SK-N-SH treated with all-trans-retinoic acid at 6 μM for 48 hours (cell line): ENCODE data around the gene DAGLA.

ENCODE experiments used
- ATAC-seq: fragments of 200-7000 bp; cut with Tn5 transposase; 3 replicates; pipeline ENCODE4 v1.9.1; 2020; ENCODE audit warnings: mild to moderate bottlenecking, moderate library complexity
- CREB5 ChIP-seq: fragments of 250-450 bp; sonication (Bioruptor Pico); IDR thresholded peaks from 2 replicates; pipeline ENCODE4 v1.5.1; 2020; ENCODE audit warnings: low read depth, mild to moderate bottlenecking, moderate library complexity
- CSDC2 ChIP-seq: fragments of 250-450 bp; sonication (Bioruptor Pico); IDR thresholded peaks from 2 replicates; pipeline ENCODE4 v1.5.0; 2020; ENCODE audit warnings: mild to moderate bottlenecking, moderate library complexity
- CSRNP3 ChIP-seq: fragments of 250-450 bp; sonication (Bioruptor Pico); IDR thresholded peaks from 2 replicates; pipeline ENCODE4 v1.5.1; 2021; ENCODE audit warnings: mild to moderate bottlenecking, moderate library complexity
- ESRRG ChIP-seq: fragments of 250-450 bp; sonication (Bioruptor Pico); IDR thresholded peaks from 2 replicates; pipeline ENCODE4 v1.6.1; 2021; ENCODE audit warnings: mild to moderate bottlenecking
- GLIS3 ChIP-seq: fragments of 250-450 bp; sonication (Bioruptor Pico); IDR thresholded peaks from 2 replicates; pipeline ENCODE4 v1.5.0; 2020; ENCODE audit warnings: mild to moderate bottlenecking, moderate library complexity
- ISL1 ChIP-seq: fragments of 250-450 bp; sonication (Bioruptor Pico); IDR thresholded peaks from 2 replicates; pipeline ENCODE4 v2.1.2; 2022; ENCODE audit warnings: mild to moderate bottlenecking, moderate library complexity
- PATZ1 ChIP-seq: fragments of 250-450 bp; sonication (Bioruptor Pico); IDR thresholded peaks from 2 replicates; pipeline ENCODE4 v1.8.0; 2020; ENCODE audit warnings: mild to moderate bottlenecking, moderate library complexity, borderline replicate concordance
- POU6F1 ChIP-seq: fragments of 250-450 bp; sonication (Bioruptor Pico); IDR thresholded peaks from 2 replicates; pipeline ENCODE4 v1.8.0; 2021; ENCODE audit warnings: low read depth, mild to moderate bottlenecking, moderate library complexity, borderline replicate concordance
- RARB ChIP-seq: fragments of 250-450 bp; sonication (Bioruptor Pico); IDR thresholded peaks from 2 replicates; pipeline ENCODE4 v1.8.0; 2021; ENCODE audit warnings: mild to moderate bottlenecking, moderate library complexity
- SNAI2 ChIP-seq: fragments of 250-450 bp; sonication (Bioruptor Pico); IDR thresholded peaks from 2 replicates; pipeline ENCODE4 v1.5.0; 2020; ENCODE audit warnings: mild to moderate bottlenecking, moderate library complexity
- TCF4 ChIP-seq: fragments of 250-450 bp; sonication (Bioruptor Pico); IDR thresholded peaks from 2 replicates; pipeline ENCODE4 v1.8.0; 2021; ENCODE audit warnings: mild to moderate bottlenecking, moderate library complexity, borderline replicate concordance
- TOX ChIP-seq: fragments of 250-450 bp; sonication (Bioruptor Pico); IDR thresholded peaks from 2 replicates; pipeline ENCODE4 v1.8.0; 2021; ENCODE audit warnings: mild to moderate bottlenecking, moderate library complexity, borderline replicate concordance
- TSHZ2 ChIP-seq: fragments of 250-450 bp; sonication (Bioruptor Pico); IDR thresholded peaks from 2 replicates; pipeline ENCODE4 v1.5.0; 2020; ENCODE audit warnings: mild to moderate bottlenecking, moderate library complexity
- ZC3H10 ChIP-seq: fragments of 250-450 bp; sonication (Bioruptor Pico); IDR thresholded peaks from 2 replicates; pipeline ENCODE4 v1.5.1; 2021; ENCODE audit warnings: mild to moderate bottlenecking, moderate library complexity
- ZFP3 ChIP-seq: fragments of 250-450 bp; sonication (Bioruptor Pico); IDR thresholded peaks from 2 replicates; pipeline ENCODE4 v1.5.0; 2020; ENCODE audit warnings: mild to moderate bottlenecking, moderate library complexity
- ZFP30 ChIP-seq: fragments of 450-650 bp; formaldehyde crosslinking; IDR thresholded peaks from 2 replicates; pipeline ENCODE4 v1.5.0; 2022; ENCODE audit warnings: mild to moderate bottlenecking, moderate library complexity
- ZNF565 ChIP-seq: fragments of 450-650 bp; formaldehyde crosslinking; conservative IDR thresholded peaks from 2 replicates; pipeline ENCODE4 v1.5.0; 2020; ENCODE audit warnings: low read depth, mild to moderate bottlenecking, moderate library complexity
- ZNF8 ChIP-seq: fragments of 450-650 bp; formaldehyde crosslinking; IDR thresholded peaks from 2 replicates; pipeline ENCODE4 v1.5.0; 2020; ENCODE audit warnings: mild to moderate bottlenecking, moderate library complexity

DAGLA gene

GRCh38 chr11:61680622-61681221, 531 bp downstream of the DAGLA start:
- no peak for ATAC-seq
- TF ChIP-seq PATZ1 (no peak), ZFP3 (CRISPR knock-in tag) (no peak), RARB (CRISPR knock-in tag) (no peak), TSHZ2 (CRISPR knock-in tag) (no peak), ISL1 (CRISPR knock-in tag) (no peak), TOX (CRISPR knock-in tag) (no peak), ZC3H10 (no peak), TCF4 (CRISPR knock-in tag) (no peak), ESRRG (CRISPR knock-in tag) (no peak), CREB5 (CRISPR knock-in tag) (no peak), CSDC2 (CRISPR knock-in tag) (no peak), GLIS3 (CRISPR knock-in tag) (no peak), ZNF565 (no peak), ZFP30 (CRISPR knock-in tag) (no peak), POU6F1 (CRISPR knock-in tag) (no peak), SNAI2 (CRISPR knock-in tag) (no peak), CSRNP3 (CRISPR knock-in tag) (no peak), ZNF8 (no peak)

GRCh38 chr11:61682093-61682732, 2.0 kb downstream of the DAGLA start:
- TF ChIP-seq PATZ1 = no peak
- ATAC-seq = no peak
